ENCODE measurements around the gene CPT1A.

CPT1A gene

DNA sequence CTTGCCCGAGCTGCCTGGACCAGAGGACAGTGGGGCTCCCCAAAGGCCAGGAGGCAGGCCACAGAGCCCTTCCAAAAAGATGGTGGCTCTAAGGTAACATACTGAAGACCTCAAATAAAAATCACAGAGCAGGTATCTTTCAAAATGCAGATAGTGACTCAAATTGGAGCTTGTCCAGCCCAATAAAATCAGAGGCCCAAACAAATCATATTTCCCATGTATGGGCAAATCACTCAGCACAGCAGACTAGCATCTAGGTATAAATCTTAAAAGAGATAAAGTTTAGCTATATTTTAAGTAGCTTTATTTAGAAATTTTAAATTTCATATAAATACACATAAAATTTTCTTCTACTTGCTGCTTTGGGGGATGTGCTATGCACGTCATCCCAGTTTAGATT is 93.7 kb downstream of the CPT1A start:
- peaks cover 3 to 7% of the 10 kb centered on the region in 2 donors for H3K4me1 Mint-ChIP-seq (ENCODE audit: low read depth in 2 of 2)
- no peaks in the 10 kb centered on the region for H3K9me3 Mint-ChIP-seq
- peaks cover 4% of the 10 kb centered on the region for H3K36me3 Mint-ChIP-seq (ENCODE audit: insufficient read depth)
- ATAC-seq (replicated peaks): no peak
- no peak for DNase-seq
- no peak overlapping the region for H3K27ac Mint-ChIP-seq
- H3K27me3 Mint-ChIP-seq: no peaks in the 10 kb centered on the region
- H3K4me3 Mint-ChIP-seq: no peak overlapping the region

DNA sequence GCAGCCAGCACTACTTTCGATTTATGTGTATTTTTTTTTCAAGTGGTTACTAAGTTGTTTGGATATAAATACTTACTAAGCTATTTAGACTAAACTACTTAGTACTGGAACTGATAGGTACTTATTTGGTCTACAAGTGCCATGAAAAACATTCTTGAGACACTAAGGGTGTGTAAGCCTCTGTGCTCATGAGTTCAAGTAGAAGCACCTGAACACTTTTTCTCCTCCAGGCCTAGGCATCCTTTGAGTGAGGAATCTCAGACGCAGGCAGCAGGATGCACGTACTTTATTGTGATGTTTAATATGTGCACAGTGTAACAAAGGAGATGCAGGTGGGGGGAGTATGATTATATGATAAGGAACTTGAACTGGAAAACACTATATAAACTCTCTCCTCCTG is 98.2 kb downstream of the CPT1A start:
- Mint-ChIP-seq H3K4me3 (no peak overlapping the region), H3K4me1 (ENCODE audit: low read depth in 2 of 2) (peaks cover 0 to 2% of the 10 kb centered on the region in 2 donors), H3K9me3 (no peaks in the 10 kb centered on the region), H3K27me3 (no peaks in the 10 kb centered on the region), H3K27ac (no peak overlapping the region), H3K36me3 (ENCODE audit: insufficient read depth) (peaks cover 7% of the 10 kb centered on the region)
- no peak for DNase-seq
- no peak for ATAC-seq (replicated peaks)

DNA sequence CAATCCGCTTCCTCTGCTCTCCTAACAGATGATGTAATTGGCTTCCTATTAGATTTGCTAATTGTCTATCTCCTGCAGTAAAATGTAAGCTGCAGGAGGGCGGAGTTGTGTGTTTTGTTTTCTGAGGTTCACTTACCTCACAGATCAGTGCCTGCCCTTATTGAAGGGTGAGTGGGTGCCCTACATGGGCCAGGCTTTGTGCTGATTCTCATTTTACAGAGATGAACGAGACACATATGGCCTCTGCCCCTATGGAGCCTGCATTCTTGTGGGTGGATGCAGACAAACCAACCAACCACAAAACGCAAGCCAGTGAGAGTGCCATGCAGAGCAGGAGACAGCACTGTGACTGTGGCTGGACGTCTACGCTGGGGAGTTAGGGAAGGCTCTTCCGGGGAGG is 100.3 kb downstream of the CPT1A start:
- no peaks in the 10 kb centered on the region for H3K27me3 Mint-ChIP-seq
- H3K36me3 Mint-ChIP-seq (ENCODE audit: insufficient read depth): peaks cover 7% of the 10 kb centered on the region
- H3K4me3 Mint-ChIP-seq: no peak overlapping the region
- peaks cover 0 to 2% of the 10 kb centered on the region in 2 donors for H3K4me1 Mint-ChIP-seq (ENCODE audit: low read depth in 2 of 2)
- no peak overlapping the region for H3K27ac Mint-ChIP-seq
- ATAC-seq (replicated peaks) (no peak), DNase-seq (no peak)
- H3K9me3 Mint-ChIP-seq: no peaks in the 10 kb centered on the region

DNA sequence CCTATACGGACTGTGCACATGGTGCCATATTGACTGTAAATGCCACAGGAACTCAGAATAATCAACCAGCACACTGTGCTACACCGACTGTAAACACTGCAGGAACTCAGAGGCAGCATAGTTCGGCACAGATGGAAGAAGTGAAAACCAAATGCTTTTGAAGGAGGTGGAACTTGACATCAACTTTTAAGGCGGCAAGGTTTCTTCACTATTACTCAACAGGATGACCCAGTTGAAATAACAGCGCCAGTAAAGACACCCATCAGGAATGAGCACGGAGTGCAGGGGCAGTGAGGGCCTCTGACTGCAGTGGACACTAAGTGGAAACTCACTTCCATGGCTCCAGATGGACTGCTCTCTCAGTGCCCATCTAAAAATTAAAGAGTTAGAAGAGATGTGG is 106.1 kb downstream of the CPT1A start:
- H3K9me3 Mint-ChIP-seq: no peaks in the 10 kb centered on the region
- no peaks in the 10 kb centered on the region for H3K36me3 Mint-ChIP-seq (ENCODE audit: insufficient read depth)
- peaks cover 0 to 6% of the 10 kb centered on the region in 2 donors for H3K27me3 Mint-ChIP-seq
- H3K27ac Mint-ChIP-seq: no peak overlapping the region
- H3K4me1 Mint-ChIP-seq (ENCODE audit: low read depth in 2 of 2): peaks cover 0 to 2% of the 10 kb centered on the region in 2 donors
- no peak overlapping the region for H3K4me3 Mint-ChIP-seq
- ATAC-seq (replicated peaks): no peak
- no peak for DNase-seq

DNA sequence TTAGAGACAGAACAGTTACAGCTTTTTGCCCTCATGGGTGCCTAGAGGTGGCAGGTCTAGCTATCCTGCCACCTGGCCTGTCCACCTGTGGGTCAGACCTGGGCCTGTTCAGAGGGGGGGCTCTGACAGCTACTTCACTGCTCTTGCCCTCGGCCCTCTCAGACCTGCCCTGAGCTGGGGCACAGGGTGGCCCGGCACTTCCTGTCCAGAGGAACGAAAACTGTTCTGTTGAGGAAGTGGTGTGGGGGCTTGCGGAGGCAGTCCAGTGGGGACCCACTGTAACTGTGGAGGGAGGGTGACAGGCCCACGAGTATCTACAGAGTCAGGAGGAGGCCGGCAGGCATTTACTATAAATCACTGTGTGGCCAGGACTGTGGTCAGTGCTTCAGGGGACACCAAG is 106.6 kb downstream of the CPT1A start:
- Mint-ChIP-seq H3K4me3 (no peak overlapping the region), H3K36me3 (ENCODE audit: insufficient read depth) (no peaks in the 10 kb centered on the region), H3K9me3 (no peaks in the 10 kb centered on the region), H3K4me1 (ENCODE audit: low read depth in 2 of 2) (peaks cover 0 to 2% of the 10 kb centered on the region in 2 donors), H3K27ac (no peak overlapping the region), H3K27me3 (peaks cover 0 to 6% of the 10 kb centered on the region in 2 donors)
- DNase-seq (no peak), ATAC-seq (replicated peaks) (no peak)

DNA sequence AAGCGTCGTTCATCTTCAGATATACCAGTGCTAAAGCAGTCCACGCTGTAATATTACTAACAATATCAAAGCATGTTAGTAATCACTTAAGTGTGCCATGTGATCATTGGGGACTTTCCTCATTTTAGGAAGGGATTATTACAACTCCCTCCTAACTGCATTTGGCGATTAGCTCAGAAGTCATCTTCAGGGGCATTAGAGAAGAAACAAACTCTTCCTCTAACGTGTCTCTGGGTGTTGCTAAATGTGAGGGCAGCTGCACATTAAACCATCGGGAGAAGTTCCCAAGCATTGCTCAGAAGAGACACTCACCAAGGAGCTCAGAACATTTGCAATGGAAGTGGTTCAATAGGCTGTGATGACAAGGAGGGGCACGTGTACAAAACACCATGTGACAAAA is 107.6 kb downstream of the CPT1A start:
- Mint-ChIP-seq H3K27ac (no peak overlapping the region), H3K4me1 (ENCODE audit: low read depth in 2 of 2) (no peaks in the 10 kb centered on the region)
- ATAC-seq (replicated peaks): no peak

DNA sequence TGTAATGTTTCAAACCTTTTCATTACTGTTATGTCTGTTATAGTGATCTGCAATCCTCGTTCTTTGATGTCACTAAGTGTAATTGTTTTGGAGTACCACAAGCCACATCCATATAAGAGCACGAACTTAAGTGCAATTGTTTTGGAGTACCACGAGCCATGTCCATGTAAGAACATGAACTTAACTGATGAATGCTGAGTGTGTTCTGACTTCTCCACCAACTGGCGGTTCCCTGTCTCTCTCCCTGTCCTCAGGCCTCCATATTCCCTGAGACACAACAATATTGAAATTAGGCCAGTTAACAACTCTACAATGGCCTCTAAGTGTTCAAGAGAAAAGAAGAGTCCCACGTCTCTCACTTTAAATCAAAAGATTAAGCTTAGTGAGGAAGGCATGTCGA is 113.9 kb downstream of the CPT1A start:
- Mint-ChIP-seq H3K4me3 (no peak overlapping the region), H3K27ac (no peak overlapping the region), H3K36me3 (ENCODE audit: insufficient read depth) (peaks cover 3% of the 10 kb centered on the region), H3K9me3 (no peaks in the 10 kb centered on the region), H3K27me3 (peaks cover 0 to 5% of the 10 kb centered on the region in 2 donors), H3K4me1 (ENCODE audit: low read depth in 2 of 2) (no peaks in the 10 kb centered on the region)
- ATAC-seq (replicated peaks): no peak
- DNase-seq: no peak

More for the DNA sequence above, 107.6 kb downstream of the CPT1A start:
- no peaks in the 10 kb centered on the region for H3K9me3 Mint-ChIP-seq
- H3K27me3 Mint-ChIP-seq: peaks cover 0 to 6% of the 10 kb centered on the region in 2 donors
- no peak for DNase-seq
- no peak overlapping the region for H3K4me3 Mint-ChIP-seq
- H3K36me3 Mint-ChIP-seq (ENCODE audit: insufficient read depth): no peaks in the 10 kb centered on the region

DNA sequence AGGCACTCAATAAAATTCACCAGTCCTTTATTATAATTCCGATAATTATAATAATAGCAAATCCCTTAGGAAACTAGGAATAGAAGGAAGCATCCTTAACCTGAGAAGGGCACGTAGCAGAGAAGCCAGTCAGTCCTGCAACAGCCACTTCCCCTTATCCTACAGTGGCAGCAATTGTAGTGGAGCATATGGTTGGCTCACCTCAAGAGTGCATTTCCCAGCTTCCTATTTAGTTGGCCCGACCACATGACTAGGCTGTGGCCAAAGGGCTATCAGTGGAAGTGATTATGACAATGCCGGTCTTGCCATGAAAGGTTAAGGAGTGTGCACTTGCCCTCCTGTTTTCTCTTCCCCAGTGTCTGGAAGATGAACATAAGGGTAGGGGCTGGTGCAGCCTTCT is 117.4 kb downstream of the CPT1A start:
- DNase-seq: no peak
- Mint-ChIP-seq H3K27ac (no peak overlapping the region), H3K9me3 (peaks cover 0 to 2% of the 10 kb centered on the region in 2 donors), H3K27me3 (peaks cover 8 to 13% of the 10 kb centered on the region in 2 donors), H3K36me3 (ENCODE audit: insufficient read depth) (peaks cover 5% of the 10 kb centered on the region), H3K4me3 (no peak overlapping the region), H3K4me1 (ENCODE audit: low read depth in 2 of 2) (no peaks in the 10 kb centered on the region)
- ATAC-seq (replicated peaks): no peak

DNA sequence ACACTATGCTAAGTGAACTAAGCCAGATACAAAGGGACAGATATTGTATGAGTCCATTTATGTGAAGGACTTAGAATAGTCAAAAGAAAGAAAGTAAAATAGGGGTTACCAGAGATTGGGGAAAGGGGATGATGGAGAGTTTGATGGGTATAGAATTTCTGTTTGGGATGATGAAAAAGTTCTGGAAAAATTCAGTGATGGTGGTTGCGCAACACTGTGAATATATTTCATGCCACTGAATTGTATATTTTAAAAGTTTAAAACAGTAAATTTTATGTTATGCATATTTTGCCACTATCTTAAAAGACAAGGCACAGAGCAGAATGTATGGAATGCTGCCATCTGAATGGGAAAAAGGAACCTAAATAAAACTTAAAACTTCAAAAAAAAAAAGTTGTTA is 119.6 kb downstream of the CPT1A start:
- Mint-ChIP-seq H3K36me3 (ENCODE audit: insufficient read depth) (peaks cover 5% of the 10 kb centered on the region), H3K4me3 (no peak overlapping the region), H3K4me1 (ENCODE audit: low read depth in 2 of 2) (no peaks in the 10 kb centered on the region), H3K27me3 (peaks cover 21 to 24% of the 10 kb centered on the region in 2 donors), H3K27ac (no peak overlapping the region), H3K9me3 (peaks cover 0 to 2% of the 10 kb centered on the region in 2 donors)
- ATAC-seq (replicated peaks) (no peak), DNase-seq (no peak)

DNA sequence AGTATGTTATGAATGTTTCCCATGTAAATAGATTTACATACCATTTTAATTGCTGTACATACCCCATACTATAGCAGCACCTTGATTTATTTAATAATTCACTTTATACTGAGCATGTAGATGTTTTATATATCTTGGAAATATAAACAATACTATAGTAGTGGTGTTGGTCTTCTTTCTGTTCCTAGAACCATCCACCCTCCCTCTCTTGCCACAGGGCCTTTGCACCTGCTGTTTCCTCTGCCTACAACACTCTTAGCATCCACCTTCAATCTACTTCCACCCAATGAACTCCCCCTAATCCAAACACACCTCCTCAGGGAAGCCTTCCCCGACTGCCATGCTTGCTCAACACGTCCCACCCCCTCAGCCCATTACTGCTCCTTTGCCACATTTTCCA is 120.6 kb downstream of the CPT1A start:
- no peaks in the 10 kb centered on the region for H3K4me1 Mint-ChIP-seq (ENCODE audit: low read depth in 2 of 2)
- no peak overlapping the region for H3K4me3 Mint-ChIP-seq
- no peak overlapping the region for H3K27ac Mint-ChIP-seq
- DNase-seq (no peak), ATAC-seq (replicated peaks) (no peak)
- peaks cover 25% of the 10 kb centered on the region in 2 donors for H3K27me3 Mint-ChIP-seq
- H3K36me3 Mint-ChIP-seq (ENCODE audit: insufficient read depth): peaks cover 2% of the 10 kb centered on the region
- peaks cover 0 to 2% of the 10 kb centered on the region in 2 donors for H3K9me3 Mint-ChIP-seq

DNA sequence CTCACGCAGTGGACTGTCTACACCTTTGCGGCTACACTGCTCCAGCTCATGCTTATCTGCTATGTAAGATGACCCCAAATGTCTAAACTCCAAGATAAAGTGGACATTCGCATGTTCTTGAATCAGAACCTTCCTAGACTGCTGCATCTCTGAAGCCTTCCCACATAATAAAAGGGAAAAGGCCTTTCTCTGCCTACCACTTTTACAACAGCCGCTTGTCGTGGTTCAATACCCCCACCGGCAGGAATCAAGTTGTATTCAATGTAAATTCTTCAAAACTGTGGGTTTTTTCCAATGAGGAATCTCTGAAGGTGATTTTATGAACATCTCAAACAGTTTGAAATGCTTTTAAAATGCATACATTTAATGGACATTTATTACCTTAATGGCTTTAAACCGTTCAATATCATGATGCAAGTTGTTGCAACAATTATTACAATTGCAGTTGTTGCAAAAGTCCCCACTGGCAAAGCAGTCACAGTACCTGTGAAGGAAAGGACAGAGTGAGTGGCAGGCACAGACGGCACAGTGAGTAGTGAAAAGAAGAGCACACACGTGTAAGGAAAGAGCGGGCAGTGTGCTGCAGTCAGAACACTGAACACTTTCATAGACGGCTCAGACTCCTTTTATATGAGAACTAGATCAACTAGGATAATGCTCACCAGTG is 126.1 kb downstream of the CPT1A start:
- H3K4me1 Mint-ChIP-seq (ENCODE audit: low read depth in 2 of 2): no peaks in the 10 kb centered on the region
- no peaks in the 10 kb centered on the region for H3K36me3 Mint-ChIP-seq (ENCODE audit: insufficient read depth)
- H3K27ac Mint-ChIP-seq: no peak overlapping the region
- H3K9me3 Mint-ChIP-seq: peaks cover 0 to 2% of the 10 kb centered on the region in 2 donors
- peaks cover 16 to 18% of the 10 kb centered on the region in 2 donors for H3K27me3 Mint-ChIP-seq
- no peak for ATAC-seq (replicated peaks)
- no peak overlapping the region for H3K4me3 Mint-ChIP-seq
- DNase-seq: no peak

DNA sequence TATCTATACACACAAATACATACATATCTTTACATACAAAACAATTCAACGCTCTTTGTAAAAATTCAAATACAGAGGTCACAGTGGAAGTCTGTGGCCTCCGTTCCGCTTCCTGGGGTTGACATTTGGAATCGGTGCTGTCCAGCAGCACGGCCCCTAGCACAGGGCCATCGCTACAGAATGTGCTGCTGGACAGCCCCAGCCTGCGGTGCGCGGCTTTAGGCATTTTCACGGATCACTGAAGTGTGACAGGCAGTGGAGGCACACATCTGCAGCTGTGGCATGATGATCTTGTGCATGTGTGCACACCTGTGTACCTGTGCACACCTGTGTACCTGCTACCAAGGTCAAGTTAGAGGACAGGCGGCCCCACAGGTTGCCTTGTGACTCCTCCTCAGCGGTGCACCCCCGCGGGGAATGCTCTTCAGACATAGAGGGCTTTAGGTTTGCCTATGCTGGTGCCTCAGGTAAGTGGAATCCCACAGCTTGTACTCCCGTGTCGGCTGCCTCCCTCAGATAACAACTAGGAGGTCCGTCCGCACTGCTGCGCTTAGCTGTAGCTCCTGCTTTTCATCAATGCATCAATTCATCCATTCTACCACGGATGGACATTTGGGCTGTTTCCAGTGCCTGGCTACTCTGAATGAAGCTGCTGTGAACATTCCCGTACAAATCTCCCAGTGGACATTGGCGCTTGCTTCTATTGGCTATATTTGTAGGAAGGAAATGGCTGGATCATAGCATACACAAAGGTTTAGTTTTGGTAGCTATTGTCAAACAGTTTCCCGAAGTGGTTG is 127.5 kb downstream of the CPT1A start:
- Mint-ChIP-seq H3K27me3 (peaks cover 11 to 16% of the 10 kb centered on the region in 2 donors), H3K27ac (no peak overlapping the region), H3K4me1 (ENCODE audit: low read depth in 2 of 2) (no peaks in the 10 kb centered on the region), H3K36me3 (ENCODE audit: insufficient read depth) (no peaks in the 10 kb centered on the region), H3K9me3 (no peaks in the 10 kb centered on the region), H3K4me3 (no peak overlapping the region)
- DNase-seq (no peak), ATAC-seq (replicated peaks) (no peak)

DNA sequence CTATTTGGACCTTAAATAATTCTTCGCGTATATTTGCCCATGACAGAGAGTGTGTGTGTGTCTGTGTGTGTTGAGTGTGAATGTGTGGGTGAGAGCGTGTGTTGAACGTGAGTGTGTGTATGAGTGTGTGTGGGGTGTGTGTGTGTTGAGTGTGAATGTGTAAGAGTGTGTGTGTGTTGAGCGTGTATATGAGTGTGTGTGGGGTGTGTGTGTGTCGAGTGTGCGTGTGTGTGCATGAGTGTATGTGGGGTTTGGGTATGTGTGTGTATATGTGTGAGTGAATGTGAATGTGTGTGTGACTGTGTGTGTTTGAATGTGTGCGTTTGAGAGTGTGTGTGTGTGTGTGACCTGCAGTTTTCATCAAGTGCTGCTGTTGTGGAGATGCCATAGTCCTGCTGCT is 130.6 kb downstream of the CPT1A start:
- H3K27ac Mint-ChIP-seq: no peak overlapping the region
- no peak for DNase-seq
- no peaks in the 10 kb centered on the region for H3K9me3 Mint-ChIP-seq
- no peak for ATAC-seq (replicated peaks)
- no peaks in the 10 kb centered on the region for H3K4me1 Mint-ChIP-seq (ENCODE audit: low read depth in 2 of 2)
- no peaks in the 10 kb centered on the region for H3K27me3 Mint-ChIP-seq
- H3K4me3 Mint-ChIP-seq: no peak overlapping the region
- no peaks in the 10 kb centered on the region for H3K36me3 Mint-ChIP-seq (ENCODE audit: insufficient read depth)

DNA sequence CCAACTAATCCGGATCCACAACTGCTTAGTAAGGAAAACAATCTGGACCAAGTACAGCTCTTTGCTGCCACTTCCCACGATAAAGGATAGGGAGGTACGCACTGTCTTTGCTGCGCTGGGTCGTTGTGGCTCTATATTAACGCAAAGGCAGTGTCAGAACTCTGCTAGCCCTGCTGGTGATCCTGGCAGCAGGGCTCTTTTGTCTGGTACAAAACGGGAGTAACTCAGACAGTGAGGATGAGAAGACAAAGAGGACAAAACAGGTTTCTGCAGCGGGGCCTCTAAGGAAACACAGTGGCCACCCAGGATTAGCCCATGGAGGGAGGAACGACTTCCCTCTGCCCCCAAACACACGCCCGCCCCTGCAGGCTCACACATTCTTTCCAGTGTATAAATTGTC is 131.3 kb downstream of the CPT1A start:
- no peaks in the 10 kb centered on the region for H3K9me3 Mint-ChIP-seq
- H3K36me3 Mint-ChIP-seq (ENCODE audit: insufficient read depth): no peaks in the 10 kb centered on the region
- no peak overlapping the region for H3K27ac Mint-ChIP-seq
- DNase-seq (no peak), ATAC-seq (replicated peaks) (no peak)
- H3K4me1 Mint-ChIP-seq (ENCODE audit: low read depth in 2 of 2): no peaks in the 10 kb centered on the region
- H3K4me3 Mint-ChIP-seq: no peak overlapping the region
- H3K27me3 Mint-ChIP-seq: no peaks in the 10 kb centered on the region
